RKO (cell line): ENCODE results near the gene OR7A10.

Source experiments
- DNase-seq: peaks from one replicate; pipeline ENCODE4 v3.0.0-alpha.2; 2016; ENCODE audit warnings: low spot score

OR7A10 gene

GRCh38 chr19:14848822-14849221 is at the start of gene OR7A10:
OR7A10 (minus strand) TSS chr19:14848922; CDS start chr19:14841877, 7,045 bp downstream.
- DNase-seq, result no peak

DNA sequence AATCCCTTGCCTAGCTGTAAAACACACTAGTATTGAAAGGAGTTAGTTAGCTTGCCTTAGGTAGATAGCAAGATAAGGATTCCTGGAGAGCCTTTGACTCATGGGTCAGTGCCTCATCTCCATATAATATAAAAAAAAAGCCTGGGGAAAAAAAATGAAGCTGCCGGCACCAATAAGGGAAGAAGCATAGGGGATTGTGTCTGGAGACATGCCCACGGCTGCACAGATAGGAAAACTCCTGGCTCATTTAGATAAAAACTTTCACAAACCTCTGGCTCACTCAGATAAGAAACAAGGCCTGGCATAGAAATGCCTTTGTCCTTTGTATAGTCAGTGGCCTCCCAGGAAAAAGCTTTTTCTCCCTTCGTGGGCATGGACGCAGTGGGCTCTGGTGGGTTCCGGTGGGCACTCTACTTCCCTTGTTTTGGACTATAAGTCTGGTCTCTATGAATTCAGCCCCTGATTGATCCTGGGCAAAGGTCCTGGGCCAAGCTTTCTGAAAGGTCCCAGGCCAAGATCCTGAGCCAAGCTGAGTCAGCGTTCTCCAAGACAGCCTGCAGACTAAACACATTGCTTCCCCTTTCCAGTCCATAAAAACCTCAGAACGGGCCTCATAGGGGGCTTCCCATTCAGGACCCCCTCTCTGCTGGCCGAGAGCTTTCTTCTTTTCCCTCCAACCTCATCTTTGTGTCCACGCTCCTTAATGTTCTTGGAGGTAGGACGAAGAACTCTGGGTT is 42.1 kb upstream of the OR7A10 start:
- DNase-seq, result no peak

DNA sequence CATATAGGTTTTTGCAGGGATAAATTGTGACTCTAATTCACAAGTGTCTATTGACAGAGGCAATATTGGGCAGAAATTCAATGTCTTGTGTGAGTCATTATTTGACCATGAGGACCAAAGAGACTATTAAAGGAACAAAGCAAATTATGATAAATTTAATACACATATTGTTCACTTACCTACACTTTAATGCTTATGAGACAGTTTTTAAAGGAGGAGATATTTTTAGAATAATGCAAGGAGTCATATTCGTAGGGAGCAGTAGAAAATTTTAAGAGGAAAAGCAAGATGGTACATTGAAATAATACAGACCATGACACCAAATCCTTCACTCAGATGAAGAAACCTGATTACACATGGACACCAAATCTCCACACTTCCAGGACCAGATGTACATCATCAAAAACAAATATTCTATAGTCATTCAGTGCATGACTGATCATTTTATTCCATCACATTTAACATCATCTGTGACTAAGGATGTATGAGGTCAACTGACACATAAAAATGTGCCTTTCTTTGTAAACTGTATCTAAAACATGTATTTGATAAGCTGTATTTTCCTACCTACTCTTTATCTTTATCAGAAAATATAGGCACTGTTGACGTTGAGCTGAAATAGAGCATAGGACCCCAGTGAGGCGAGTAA is 41.4 kb upstream of the OR7A10 start:
- DNase-seq, result peak; percentile 4

- no peak for DNase-seq
Observed at GRCh38 chr19:14886032-14886431, 37.3 kb upstream of the OR7A10 start, which contains the start of gene OR7A17. OR7A17 (minus strand) TSS chr19:14886132; CDS start chr19:14881355, 4,777 bp downstream.

GRCh38 chr19:14871619-14872230 is 23.0 kb upstream of the OR7A10 start:
- peak; percentile 55 for DNase-seq

DNA sequence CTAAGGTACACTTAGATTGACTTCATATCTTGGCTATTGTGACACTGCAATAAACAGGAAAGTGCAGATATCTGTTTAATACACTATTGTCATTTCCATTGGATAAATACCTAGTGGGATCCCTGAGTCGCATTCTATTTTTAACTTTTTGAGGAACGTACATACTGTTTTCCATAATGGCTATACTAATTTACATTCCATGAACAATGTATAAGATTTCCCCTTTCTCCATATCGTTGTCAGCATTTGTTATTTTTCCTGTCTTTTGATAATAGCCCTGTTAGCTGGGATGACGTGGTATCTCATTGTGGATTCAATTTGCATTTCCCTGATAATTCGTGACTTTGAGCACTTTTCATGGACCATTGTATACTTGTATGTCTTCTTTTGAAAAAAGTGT is 19.8 kb upstream of the OR7A10 start:
- no peak for DNase-seq

DNA sequence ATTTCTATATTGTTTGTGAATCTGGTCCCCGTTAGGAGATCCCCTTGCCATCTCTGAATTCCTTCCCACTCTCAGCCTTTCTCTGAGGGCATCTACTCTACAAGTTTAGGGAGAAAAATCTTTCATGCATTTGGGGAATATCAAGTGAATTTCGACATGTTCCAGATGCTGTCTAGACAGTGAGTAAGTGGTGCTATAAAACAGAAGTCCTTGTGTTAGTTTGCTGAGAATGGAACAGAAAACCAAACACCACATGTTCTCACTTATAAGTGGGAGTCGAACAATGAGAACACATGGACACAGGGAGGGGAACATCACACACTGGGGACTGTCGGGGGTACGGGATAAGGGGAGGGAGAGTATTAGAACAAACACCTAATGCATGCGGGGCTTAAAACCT is 5.1 kb downstream of the OR7A10 start:
- DNase-seq, result no peak

GRCh38 chr19:14843169-14843568 is 5.6 kb downstream of the OR7A10 start:
- no peak for DNase-seq

GRCh38 chr19:14840206-14840605 is 8.5 kb downstream of the OR7A10 start:
- DNase-seq, result no peak

DNA sequence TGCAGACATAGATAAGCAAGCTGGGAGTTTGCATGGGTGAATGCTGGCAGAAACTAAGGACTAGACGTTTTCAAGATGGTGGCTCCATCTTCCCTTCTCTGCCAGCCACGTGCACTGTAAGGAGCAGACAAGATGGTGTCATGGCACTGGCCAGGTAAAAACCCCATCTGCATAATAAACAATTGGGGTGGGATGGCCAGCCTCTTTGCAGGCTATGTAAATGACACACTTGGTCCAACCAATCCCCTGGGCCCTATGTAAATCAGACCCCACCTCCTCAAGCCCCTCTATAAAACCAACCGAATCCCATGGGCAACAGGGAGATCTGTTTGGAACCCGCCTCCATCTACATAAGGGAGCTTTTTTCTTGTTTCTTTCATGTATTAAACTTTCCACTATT is 11.3 kb downstream of the OR7A10 start:
- DNase-seq, result no peak

DNA sequence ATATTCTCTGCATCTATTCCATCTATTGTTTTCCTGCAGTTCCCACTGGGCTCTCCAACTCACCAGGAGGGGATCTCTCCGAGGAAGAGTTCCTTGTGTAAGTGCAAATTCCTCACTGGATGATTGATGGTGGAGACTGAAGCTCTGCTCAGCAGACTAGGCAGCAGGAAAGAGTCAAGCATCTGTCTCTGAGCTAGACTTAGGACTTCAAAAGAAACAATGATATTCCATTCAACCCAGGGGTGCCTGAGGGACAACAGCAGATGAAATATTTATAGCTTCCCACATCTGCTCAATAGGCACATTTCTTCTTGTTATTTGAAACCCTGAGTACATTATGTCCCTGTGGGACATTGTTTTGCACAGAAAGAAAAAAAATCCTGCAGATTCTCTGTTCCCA is 13.7 kb downstream of the OR7A10 start, which contains the start of the genes OR7A5 and OR7C1:
OR7A5 (minus strand) TSS at position 175 of the 400 bp plus-strand sequence. CDS start 6,944 bp downstream, outside the sequence.
OR7C1 (minus strand) TSS at position 175 of the 400 bp plus-strand sequence. CDS start 35,049 bp downstream, outside the sequence.
- DNase-seq, result no peak

GRCh38 chr19:14830702-14831101 is 18.0 kb downstream of the OR7A10 start:
- no peak for DNase-seq

DNA sequence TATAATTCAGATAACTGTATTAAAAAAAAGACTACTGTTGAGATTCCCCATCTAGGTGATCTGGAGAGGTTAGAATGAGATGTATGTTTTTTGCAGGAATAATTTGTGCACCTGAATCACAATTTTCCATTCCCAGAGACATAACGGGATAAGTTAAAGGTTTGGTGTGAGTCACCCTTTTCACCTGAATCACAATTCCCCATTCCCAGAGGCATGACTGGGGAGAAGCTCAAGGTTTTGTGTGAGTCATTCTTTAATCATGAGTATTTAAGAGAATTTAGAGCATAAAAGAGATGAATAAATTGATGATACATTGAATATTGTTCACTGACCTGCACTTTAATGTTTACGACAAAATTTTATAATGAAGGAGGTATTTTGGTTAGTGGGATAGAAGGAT is 22.7 kb downstream of the OR7A10 start:
- peak; percentile 11 for DNase-seq

GRCh38 chr19:14821937-14822336 is 26.8 kb downstream of the OR7A10 start:
- DNase-seq, result no peak

GRCh38 chr19:14818588-14818987 is 30.1 kb downstream of the OR7A10 start:
- no peak for DNase-seq

GRCh38 chr19:14817052-14817451 is 31.7 kb downstream of the OR7A10 start:
- no peak for DNase-seq

- DNase-seq, result no peak
Observed at GRCh38 chr19:14814982-14815652, 33.6 kb downstream of the OR7A10 start.

DNA sequence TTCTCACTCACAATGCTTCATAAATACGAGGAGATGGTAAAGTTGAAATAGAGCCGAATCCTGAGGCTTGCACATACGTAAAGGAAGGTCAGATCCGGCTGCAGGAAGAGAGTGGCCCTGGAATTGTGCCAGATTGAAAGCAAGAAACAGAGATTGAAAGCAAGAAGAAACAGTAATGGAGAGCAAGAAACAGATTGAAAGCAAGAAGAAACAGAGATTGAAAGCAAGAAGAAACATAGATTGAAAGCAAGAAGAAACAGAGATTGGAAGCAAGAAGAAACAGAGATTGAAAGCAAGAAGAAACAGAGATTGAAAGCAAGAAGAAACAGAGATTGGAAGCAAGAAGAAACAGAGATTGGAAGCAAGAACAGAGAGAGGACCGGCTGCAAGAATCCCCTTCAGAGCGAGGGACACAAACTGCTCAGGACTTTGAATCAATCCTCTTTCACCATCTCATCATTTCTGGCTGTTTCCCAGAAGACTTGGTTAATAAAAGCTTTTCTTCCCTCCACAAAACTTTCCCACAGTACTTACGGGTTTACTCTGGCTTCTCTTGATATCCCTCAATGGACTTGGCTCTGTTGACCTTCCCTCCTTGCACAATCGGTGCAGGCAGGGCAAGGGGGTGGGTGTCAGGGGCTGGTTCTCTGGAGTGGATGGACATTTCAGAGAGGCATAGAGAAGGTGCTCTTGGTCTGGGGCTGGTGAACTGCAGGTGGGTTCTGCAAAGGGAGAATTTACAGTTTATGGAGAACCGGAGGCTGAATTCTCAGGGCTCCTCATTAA is 39.3 kb downstream of the OR7A10 start:
- DNase-seq, result no peak

- DNase-seq, result no peak
Observed at GRCh38 chr19:14804765-14805164, 44.0 kb downstream of the OR7A10 start.

GRCh38 chr19:14798760-14799159 is 50.0 kb downstream of the OR7A10 start:
- DNase-seq, result no peak

DNA sequence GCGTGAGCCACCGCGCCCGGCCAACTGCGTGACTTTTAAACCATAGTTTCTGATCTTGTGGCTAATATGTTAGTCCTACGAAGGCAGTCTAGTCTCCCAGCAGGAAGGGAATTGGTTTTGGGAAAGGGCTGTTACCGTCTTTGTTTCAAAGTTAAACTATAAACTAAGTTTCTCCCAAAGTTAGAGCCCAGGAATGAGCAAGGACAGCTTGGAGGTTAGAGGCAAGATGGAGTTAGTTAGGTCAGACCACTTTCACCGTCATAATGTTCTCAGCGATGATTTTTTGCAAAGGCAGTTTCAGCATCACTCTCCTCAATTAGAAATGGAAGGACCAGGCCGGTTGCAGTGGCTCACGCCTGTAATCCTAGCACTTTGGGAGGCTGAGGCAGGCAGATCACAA is 52.7 kb downstream of the OR7A10 start:
- DNase-seq, result no peak
